Heart left ventricle (tissue), 16 donors: ENCODE data around the gene CSAG2. TPM values are rescaled to one million over a fixed set of nuclear protein-coding genes. Genes with fewer than 3 reads are reported as not detected.

Experiments used
- ATAC-seq, 4 donors: fragments of 200-7000 bp; cut with Tn5 transposase; one replicate each; pipeline ENCODE4 v1.9.1; 2020 to 2022; ENCODE audit warnings: moderate library complexity in 4 of 4, mild to moderate bottlenecking in 3 of 4, moderate number of reproducible peaks in 1 of 4
- DNase-seq, 5 donors: peaks; one replicate each; pipeline ENCODE4 v3.0.0-alpha.2; 2020
- H3K27ac ChIP-seq, 12 donors: fragments of 200-600 bp; sonication (generic) in 4 of 12; one replicate each; pipeline versions ENCODE4 v1.5.0 to v1.8.0; 2016 to 2022; ENCODE audit warnings: mild to moderate bottlenecking in 2 of 12
- H3K27me3 ChIP-seq, 9 donors: fragments of 200-600 bp; sonication (generic) in 2 of 9; one replicate each; pipeline versions ENCODE4 v1.5.1 to v1.8.0; 2016 to 2022; ENCODE audit warnings: mild to moderate bottlenecking in 3 of 9
- H3K36me3 ChIP-seq, 9 donors: fragments of 200-600 bp; sonication (generic) in 2 of 9; one replicate each; pipeline versions ENCODE4 v1.5.0 to v1.8.0; 2018 to 2022; ENCODE audit warnings: mild to moderate bottlenecking in 2 of 9
- H3K4me1 ChIP-seq, 12 donors: fragments of 200-600 bp; sonication (generic) in 4 of 12; one replicate each; pipeline versions ENCODE4 v1.5.0 to v1.8.0; 2016 to 2022; ENCODE audit warnings: mild to moderate bottlenecking in 3 of 12
- H3K4me3 ChIP-seq, 12 donors: fragments of 200-600 bp; sonication (generic) in 4 of 12; one replicate each; pipeline versions ENCODE4 v1.5.0 to v1.8.0; 2017 to 2022; ENCODE audit warnings: mild to moderate bottlenecking in 9 of 12, moderate library complexity in 4 of 12
- H3K9me3 ChIP-seq, 12 donors: fragments of 200-600 bp; sonication (generic) in 4 of 12; one replicate each; pipeline versions ENCODE4 v1.5.0 to v1.8.0; 2016 to 2022; ENCODE audit warnings: mild to moderate bottlenecking in 1 of 12
- POLR2A ChIP-seq, 2 donors: fragments of 450-650 bp; IDR thresholded peaks; one replicate each; pipeline ENCODE4 v1.6.1; 2017; ENCODE audit warnings: antibody characterized with exemption in 2 of 2, mild to moderate bottlenecking in 2 of 2, moderate library complexity in 2 of 2
- whole genome bisulfite sequencing, 4 donors: extraction: QIAGEN DNeasy Blood & Tissue Kit in 2 of 4; methylation state at CpG; one replicate each; pipeline versions ENCODE4 v1.1.5 to v1.1.7; 2013 to 2018; 5-methylcytosine and 5-hydroxymethylcytosine counted together
- intact Hi-C, 10 donors: fragments of 100-400 bp; cut with DNase I; formaldehyde crosslinking; loops; one replicate each; pipeline versions ENCODE4 v1.11.1 to v1.14.2; 2022
- polyA plus RNA-seq, 2 donors: library from polyadenylated mRNA; stranded (reverse); fragments of 200-250 nt; gene quantifications; one replicate each; pipeline ENCODE4 v1.2.3, GENCODE V29; 2013
- total RNA-seq, 9 donors: library from RNA; depleted of rRNA in 2 of 9; stranded (reverse); fragments of >200 nt in 2 of 9; fragmentation: NEBNext Ultra II Directional in 3 of 9; extraction: Animal tissue kit (Norgen Biotek cat#: 25700) in 3 of 9; gene quantifications; one replicate each; pipeline versions ENCODE4 v1.1.0 to v1.2.4, GENCODE V29; 2016 to 2023
- TF ChIP-seq, protein P1 (sequence below), 12 donors: fragments of 200-600 bp; sonication (generic) in 4 of 12; IDR thresholded peaks; one replicate each; pipeline versions ENCODE4 v1.5.0 to v1.8.0; 2018 to 2022; ENCODE audit warnings: antibody characterized with exemption in 12 of 12, mild to moderate bottlenecking in 5 of 12
- donor health status: ischemic (EF 13 %, LVEDD 7.1; RV severe dilation, severe dysfunction).
- donor health status: healthy with polysubstance abuse.
- donor health status: DM: no; HTN: yes; CAD: no.
- donor health status: DM: no; HTN: no; CAD: no.
- donor health status: ischemic (EF 25% LVEDD 6.9; RV normal size, moderate dysfunction).
- donor health status: ischemic (EF 25% LVEDD 5.7; RV mildly dilated, moderate dysfunction).
- donor health status: healthy.
- donor health status: DM: yes; HTN: yes; CAD: no.
- donor health status: ischemic (EF 35%, LVEDD 5.7; RV mildly dilated, moderate dysfunction).
- donor health status: nonischemic (EF 11% LVEDD 7.7; RV severe dilation, severe dysfunction).
- donor health status: DM: yes; HTN: yes; CAD: no.
- donor health status: PGD.
- donor health status: ischemic (EF 29% LVEDD 5.4; RV normal size, mild dysfunction).
- donor health status: nonischemic (EF 23%, LVEDD 6.1; RV moderate dilation, normal function).

The CSAG2 gene
- total and polyA plus RNA-seq, 11 donors: not detected

DNA sequence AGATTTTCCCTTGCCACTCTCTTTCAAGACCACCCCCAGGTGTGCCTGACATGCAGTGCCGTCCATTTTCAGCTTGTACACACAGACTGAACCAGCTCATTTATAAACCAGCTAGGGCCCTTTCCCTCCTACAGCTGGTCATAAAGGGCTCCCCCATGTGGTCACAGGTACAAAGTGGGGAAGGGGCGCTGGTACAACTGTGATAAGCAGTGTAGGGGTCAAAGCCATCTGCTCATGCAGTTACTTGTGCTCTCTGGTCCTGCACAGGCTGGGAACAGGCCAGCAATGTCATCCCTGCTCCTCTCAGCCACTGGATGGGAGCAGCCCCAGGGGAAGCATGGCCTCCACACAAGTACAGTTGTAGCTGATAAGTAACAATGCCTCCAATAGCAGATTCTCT lies 50.8 kb downstream of the CSAG2 start:
- ATAC-seq (no peak), DNase-seq (no peak)
- TF ChIP-seq POLR2A (IDR thresholded peaks at IDR 0.05): no peak
- TF ChIP-seq, protein P1, sequence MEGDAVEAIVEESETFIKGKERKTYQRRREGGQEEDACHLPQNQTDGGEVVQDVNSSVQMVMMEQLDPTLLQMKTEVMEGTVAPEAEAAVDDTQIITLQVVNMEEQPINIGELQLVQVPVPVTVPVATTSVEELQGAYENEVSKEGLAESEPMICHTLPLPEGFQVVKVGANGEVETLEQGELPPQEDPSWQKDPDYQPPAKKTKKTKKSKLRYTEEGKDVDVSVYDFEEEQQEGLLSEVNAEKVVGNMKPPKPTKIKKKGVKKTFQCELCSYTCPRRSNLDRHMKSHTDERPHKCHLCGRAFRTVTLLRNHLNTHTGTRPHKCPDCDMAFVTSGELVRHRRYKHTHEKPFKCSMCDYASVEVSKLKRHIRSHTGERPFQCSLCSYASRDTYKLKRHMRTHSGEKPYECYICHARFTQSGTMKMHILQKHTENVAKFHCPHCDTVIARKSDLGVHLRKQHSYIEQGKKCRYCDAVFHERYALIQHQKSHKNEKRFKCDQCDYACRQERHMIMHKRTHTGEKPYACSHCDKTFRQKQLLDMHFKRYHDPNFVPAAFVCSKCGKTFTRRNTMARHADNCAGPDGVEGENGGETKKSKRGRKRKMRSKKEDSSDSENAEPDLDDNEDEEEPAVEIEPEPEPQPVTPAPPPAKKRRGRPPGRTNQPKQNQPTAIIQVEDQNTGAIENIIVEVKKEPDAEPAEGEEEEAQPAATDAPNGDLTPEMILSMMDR (IDR thresholded peaks at IDR 0.05): no peak
- H3K4me1 ChIP-seq: no peaks in the 10 kb centered on the region
- H3K4me3 ChIP-seq: no peak overlapping the region
- peaks cover 0 to 6% (median 0%) of the 10 kb centered on the region in 9 donors for H3K27me3 ChIP-seq
- H3K36me3 ChIP-seq: no peaks in the 10 kb centered on the region
- intact Hi-C loops: no loop called here
- no peak overlapping the region for H3K27ac ChIP-seq
- no peaks in the 10 kb centered on the region for H3K9me3 ChIP-seq
- WGBS, 4 donors: 44 to 60% (median 50%) methylated on average over 2 of the region's 2 CpGs

Other genes starting within 250 kb of the CSAG2 start
- gene GABRQ, start 71.4 kb downstream of the CSAG2 start, total RNA-seq: under 1 TPM in 2 of 9 donors, not detected in 7; 0.02 to 0.04 TPM
- not detected for gene GABRQ, start 71.4 kb downstream of the CSAG2 start, polyA plus RNA-seq
- gene MAGEA3, start 10.5 kb downstream of the CSAG2 start, total RNA-seq: not detected
- not detected for gene MAGEA3, start 10.5 kb downstream of the CSAG2 start, polyA plus RNA-seq
- not detected for gene MAGEA2B, start 5.4 kb upstream of the CSAG2 start, total RNA-seq
- not detected for gene MAGEA2B, start 5.4 kb upstream of the CSAG2 start, polyA plus RNA-seq
- not detected for gene CSAG1, start 24.4 kb upstream of the CSAG2 start, total RNA-seq
- not detected for gene CSAG1, start 24.4 kb upstream of the CSAG2 start, polyA plus RNA-seq
- gene MAGEA12, start 24.5 kb upstream of the CSAG2 start, total RNA-seq: not detected
- not detected for gene MAGEA12, start 24.5 kb upstream of the CSAG2 start, polyA plus RNA-seq
- not detected for gene MAGEA2, start 44.6 kb upstream of the CSAG2 start, total RNA-seq
- not detected for gene MAGEA2, start 44.6 kb upstream of the CSAG2 start, polyA plus RNA-seq
- not detected for gene CSAG3, start 49.9 kb upstream of the CSAG2 start, total RNA-seq
- not detected for gene CSAG3, start 49.9 kb upstream of the CSAG2 start, polyA plus RNA-seq
- not detected for gene MAGEA6, start 60.4 kb upstream of the CSAG2 start, total RNA-seq
- gene MAGEA6, start 60.4 kb upstream of the CSAG2 start, polyA plus RNA-seq: not detected
- gene CETN2, start 121.5 kb upstream of the CSAG2 start, total RNA-seq: 10 to 100 TPM; 18.8 to 32.8 (median 24.7) TPM
- 10 to 100 TPM; 27.7 to 37.0 TPM for gene CETN2, start 121.5 kb upstream of the CSAG2 start, polyA plus RNA-seq
- gene NSDHL, start 121.8 kb upstream of the CSAG2 start, total RNA-seq: 10 to 100 TPM; 11.5 to 27.0 (median 18.0) TPM
- gene NSDHL, start 121.8 kb upstream of the CSAG2 start, polyA plus RNA-seq: 10 to 100 TPM; 10.8 to 44.6 TPM
- gene ZNF185, start 188.8 kb upstream of the CSAG2 start, total RNA-seq: 1 to 10 TPM in 7 of 9 donors, under 1 TPM in 2; 0.67 to 7.4 (median 1.9) TPM
- under 1 TPM; 0.42 to 0.78 TPM for gene ZNF185, start 188.8 kb upstream of the CSAG2 start, polyA plus RNA-seq